Stomach smooth muscle (tissue), 2 donors: Measurements from ENCODE around the gene NF1.
"Not testable (repeated sequence)": the region's sequence is repeated elsewhere in the genome, so short reads cannot be mapped to it uniquely, and the experiment has no call there.

Source experiments
- H3K27ac ChIP-seq: one replicate; pipeline ENCODE4 v1.7.0; 2013; ENCODE audit warnings: mild to moderate bottlenecking, low read length, inconsistent platforms
- H3K27me3 ChIP-seq, 2 donors: one replicate each; pipeline ENCODE4 v1.7.0; 2013; ENCODE audit warnings: low read length in 2 of 2; ENCODE audit not compliant: insufficient read depth in 2 of 2, control insufficient read depth in 1 of 2
- H3K36me3 ChIP-seq, 2 donors: one replicate each; pipeline ENCODE4 v1.7.0; 2013; ENCODE audit warnings: low read length in 2 of 2; ENCODE audit not compliant: control insufficient read depth in 2 of 2, insufficient read depth in 2 of 2
- H3K4me1 ChIP-seq: one replicate; pipeline ENCODE4 v1.7.0; 2013; ENCODE audit warnings: low read length; ENCODE audit not compliant: control insufficient read depth, insufficient read depth
- H3K4me3 ChIP-seq, 2 donors: one replicate each; pipeline ENCODE4 v1.7.0; 2013; ENCODE audit warnings: low read length in 2 of 2
- H3K9ac ChIP-seq, 2 donors: one replicate each; pipeline ENCODE4 v1.7.0; 2013; ENCODE audit warnings: low read length in 2 of 2, mild to moderate bottlenecking in 1 of 2
- H3K9me3 ChIP-seq, 2 donors: one replicate each; pipeline ENCODE4 v1.7.0; 2013; ENCODE audit warnings: low read length in 2 of 2; ENCODE audit not compliant: control insufficient read depth in 2 of 2
- donor health status: healthy.
- donor health status: Pancreatic carcinoma.

The NF1 gene

DNA sequence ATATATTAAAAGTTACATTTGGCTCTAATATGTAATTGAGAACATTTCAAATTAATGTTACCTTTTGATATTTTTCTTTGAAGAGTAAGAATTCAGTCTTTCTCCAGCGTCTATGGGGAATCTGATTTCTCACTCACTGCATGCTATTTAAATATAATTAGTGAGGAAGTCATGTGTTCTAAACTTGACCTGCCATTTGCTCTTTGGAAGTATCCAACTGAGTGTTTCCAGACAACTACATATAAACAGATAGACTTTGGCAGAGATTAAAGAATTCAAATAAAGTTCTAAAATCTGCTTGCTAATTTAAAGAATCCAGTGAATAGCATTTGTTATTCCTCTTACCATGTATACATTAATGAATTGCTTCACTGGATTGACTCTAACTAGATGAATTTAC is 178.7 kb downstream of the NF1 start:
- Histone ChIP-seq H3K9ac (no peak overlapping the region), H3K9me3 (no peaks in the 10 kb centered on the region), H3K36me3 (peaks cover 7 to 17% of the 10 kb centered on the region in 2 donors), H3K27me3 (no peaks in the 10 kb centered on the region), H3K27ac (no peak overlapping the region), H3K4me3 (no peak overlapping the region), H3K4me1 (no peaks in the 10 kb centered on the region)

DNA sequence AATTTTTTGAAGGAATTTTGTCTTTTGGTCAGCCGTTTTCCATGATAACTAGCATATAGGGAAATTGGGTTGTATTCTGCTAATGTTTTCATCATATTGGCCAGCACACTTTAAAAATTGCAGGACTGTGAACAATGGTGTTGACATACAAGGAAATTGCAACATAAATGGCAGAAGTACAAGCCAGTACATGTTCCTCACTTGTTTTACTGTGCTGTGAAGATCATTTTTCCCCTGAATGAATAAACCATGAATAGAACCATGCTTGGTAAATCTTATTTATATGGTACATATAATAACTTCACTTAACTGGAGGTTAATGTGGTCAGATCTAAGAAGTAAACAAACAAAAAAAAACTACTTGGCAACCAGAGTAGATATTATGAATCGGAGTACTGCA is 179.5 kb downstream of the NF1 start:
- no peak overlapping the region for H3K9ac ChIP-seq
- no peak overlapping the region for H3K4me3 ChIP-seq
- no peak overlapping the region for H3K27ac ChIP-seq
- no peaks in the 10 kb centered on the region for H3K9me3 ChIP-seq
- H3K36me3 ChIP-seq, result peaks cover 7 to 17% of the 10 kb centered on the region in 2 donors
- H3K4me1 ChIP-seq, result no peaks in the 10 kb centered on the region
- H3K27me3 ChIP-seq, result no peaks in the 10 kb centered on the region

DNA sequence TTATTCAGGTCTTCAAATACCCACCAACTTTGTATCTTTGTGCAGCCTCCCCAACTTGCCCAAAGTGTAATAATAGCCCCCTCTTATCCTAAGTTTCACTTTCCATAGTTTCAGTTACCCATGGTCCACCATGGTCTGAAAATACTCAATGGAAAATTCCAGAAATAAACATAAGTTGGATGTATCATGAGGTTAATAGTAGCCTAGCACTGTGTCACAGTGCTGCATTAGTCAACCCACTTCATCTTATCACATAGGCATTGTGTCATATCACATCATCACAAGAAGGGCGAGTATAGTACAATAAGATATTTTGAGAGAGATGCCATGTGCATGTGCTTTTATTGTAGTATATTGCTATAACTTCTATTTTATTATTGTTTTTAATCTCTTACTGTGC is 180.3 kb downstream of the NF1 start:
- H3K9me3 ChIP-seq, result no peaks in the 10 kb centered on the region
- no peaks in the 10 kb centered on the region for H3K4me1 ChIP-seq
- H3K4me3 ChIP-seq, result no peak overlapping the region
- peaks cover 7 to 13% of the 10 kb centered on the region in 2 donors for H3K36me3 ChIP-seq
- H3K27me3 ChIP-seq, result no peaks in the 10 kb centered on the region
- no peak overlapping the region for H3K27ac ChIP-seq
- no peak overlapping the region for H3K9ac ChIP-seq

DNA sequence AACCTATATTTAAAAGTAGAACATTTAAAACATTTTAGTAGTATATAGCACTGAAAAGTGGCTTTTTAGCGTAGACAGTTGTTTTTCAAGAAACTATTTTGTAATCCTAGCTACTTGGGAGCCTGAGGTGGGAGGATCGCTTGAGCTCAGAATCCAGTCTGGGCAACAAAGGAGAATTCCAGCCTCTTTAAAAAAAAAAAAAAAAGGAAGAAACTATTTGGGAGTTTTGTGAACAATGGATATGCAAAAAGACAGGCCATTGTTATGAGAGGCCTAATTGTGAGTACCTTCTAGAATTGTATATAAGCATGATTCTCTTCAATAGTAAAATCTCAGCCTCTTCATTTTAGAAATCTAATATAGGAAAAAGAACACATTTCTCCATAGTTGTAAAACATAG is 184.6 kb downstream of the NF1 start:
- Histone ChIP-seq H3K4me3 (no peak overlapping the region), H3K36me3 (peaks cover 10 to 13% of the 10 kb centered on the region in 2 donors), H3K27me3 (no peaks in the 10 kb centered on the region), H3K27ac (no peak overlapping the region), H3K9ac (no peak overlapping the region), H3K4me1 (no peaks in the 10 kb centered on the region), H3K9me3 (no peaks in the 10 kb centered on the region)

DNA sequence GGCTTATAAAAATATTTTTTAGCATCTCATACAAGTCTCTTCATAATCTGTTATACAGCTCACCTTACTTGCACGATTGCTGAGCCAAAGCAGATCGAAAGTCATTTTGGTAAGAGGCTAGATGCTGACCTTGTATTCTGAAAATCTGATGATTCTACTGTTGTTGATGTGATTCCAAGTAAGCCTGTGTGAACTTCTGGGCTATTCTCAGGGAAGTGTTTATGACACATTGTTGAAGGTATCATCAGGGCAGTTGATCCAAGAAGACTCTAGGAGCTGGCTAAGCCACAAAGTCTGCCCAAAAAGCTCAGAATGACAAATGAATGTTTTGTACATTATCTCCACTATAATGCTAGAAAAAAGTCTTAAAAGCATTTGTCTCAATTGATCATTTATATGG is 186.3 kb downstream of the NF1 start:
- Histone ChIP-seq H3K4me3 (no peak overlapping the region), H3K27ac (no peak overlapping the region), H3K9me3 (no peaks in the 10 kb centered on the region), H3K9ac (no peak overlapping the region), H3K36me3 (peaks cover 10% of the 10 kb centered on the region in 2 donors), H3K4me1 (no peaks in the 10 kb centered on the region), H3K27me3 (no peaks in the 10 kb centered on the region)

DNA sequence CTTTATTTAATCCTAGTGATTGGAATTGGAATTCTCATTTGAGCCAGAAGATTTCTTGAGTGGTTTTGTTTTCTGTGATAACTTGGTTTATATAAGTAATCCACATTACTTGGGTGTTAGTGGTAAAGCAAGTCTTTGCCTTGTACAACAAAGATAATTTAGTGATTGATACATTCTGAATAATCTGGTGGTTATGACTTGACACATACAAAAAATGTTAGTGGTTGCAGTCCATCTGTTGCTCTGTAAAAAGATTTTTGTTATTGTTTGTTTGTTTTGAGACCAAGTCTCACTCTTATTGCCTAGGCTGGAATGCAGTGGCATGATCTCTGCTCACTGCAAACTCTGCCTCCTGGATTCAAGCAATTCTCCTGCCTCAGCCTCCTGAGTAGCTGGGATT is 189.1 kb downstream of the NF1 start:
- no peak overlapping the region for H3K4me3 ChIP-seq
- H3K9ac ChIP-seq, result no peak overlapping the region

DNA sequence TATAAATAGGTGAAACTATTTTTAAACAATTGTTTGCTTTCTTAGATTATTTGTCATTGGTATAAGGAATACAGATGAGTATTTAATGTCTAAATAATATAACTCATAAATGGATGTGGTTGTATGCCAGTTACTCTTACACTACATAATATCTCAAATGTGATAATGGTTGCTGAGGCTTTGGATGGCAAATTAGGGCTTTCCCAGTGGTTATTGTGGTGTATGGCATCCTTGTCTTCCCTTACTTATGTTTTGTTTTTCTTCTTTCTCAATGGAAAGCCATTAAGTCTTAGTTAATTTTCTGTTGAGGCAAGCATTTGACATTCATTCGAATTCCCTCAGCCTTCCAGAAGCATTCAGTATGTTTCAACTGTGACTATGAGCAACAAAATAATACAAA is 191.8 kb downstream of the NF1 start:
- Histone ChIP-seq H3K27ac (no peak overlapping the region), H3K36me3 (no peaks in the 10 kb centered on the region)

More for the DNA sequence above, 189.1 kb downstream of the NF1 start:
- Histone ChIP-seq H3K27ac (no peak overlapping the region), H3K36me3 (peaks cover 0 to 3% of the 10 kb centered on the region in 2 donors), H3K27me3 (no peaks in the 10 kb centered on the region), H3K4me1 (no peaks in the 10 kb centered on the region), H3K9me3 (no peaks in the 10 kb centered on the region)

DNA sequence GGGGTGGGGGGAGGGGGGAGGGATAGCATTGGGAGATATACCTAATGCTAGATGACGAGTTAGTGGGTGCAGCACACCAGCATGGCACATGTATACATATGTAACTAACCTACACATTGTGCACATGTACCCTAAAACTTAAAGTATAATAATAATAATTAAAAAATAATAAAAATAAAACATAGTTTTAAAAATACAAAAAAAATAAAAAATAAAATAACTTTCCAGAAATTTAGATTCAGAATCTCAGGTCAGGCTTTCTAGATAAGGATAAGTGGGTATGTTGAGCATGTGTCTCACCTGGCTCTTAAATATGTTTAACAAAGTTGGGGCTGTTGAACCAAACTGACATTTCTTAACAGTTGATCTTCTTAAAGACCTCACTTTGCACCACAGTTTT is 193.2 kb downstream of the NF1 start:
- H3K9me3 ChIP-seq, H3K9ac ChIP-seq, H3K27me3 ChIP-seq, H3K36me3 ChIP-seq, H3K27ac ChIP-seq, H3K4me1 ChIP-seq, H3K4me3 ChIP-seq: not testable (repeated sequence)

More for the DNA sequence above, 191.8 kb downstream of the NF1 start:
- H3K9ac ChIP-seq, result no peak overlapping the region
- H3K4me3 ChIP-seq, result no peak overlapping the region
- H3K4me1 ChIP-seq, result no peaks in the 10 kb centered on the region
- H3K27me3 ChIP-seq, result no peaks in the 10 kb centered on the region
- no peaks in the 10 kb centered on the region for H3K9me3 ChIP-seq

DNA sequence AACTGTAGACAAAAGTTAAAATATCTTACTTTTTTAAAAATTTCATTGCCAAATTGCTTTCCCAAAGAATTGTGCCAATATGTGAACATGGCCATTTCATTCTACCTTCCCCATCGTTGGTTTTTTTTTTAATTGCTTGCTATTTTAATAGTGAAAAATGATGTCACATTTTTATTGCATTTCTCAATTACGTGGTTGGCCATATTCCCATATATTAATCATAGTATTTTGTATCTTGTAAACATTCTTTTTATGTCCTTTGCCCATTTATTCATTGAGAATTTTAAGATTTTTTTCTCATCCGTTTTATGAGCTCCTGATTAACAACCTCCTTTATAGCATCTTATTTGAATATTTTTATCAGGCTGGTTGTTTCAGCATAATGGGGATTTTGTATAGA is 195.0 kb downstream of the NF1 start:
- Histone ChIP-seq H3K27ac (no peak overlapping the region), H3K4me3 (no peak overlapping the region), H3K36me3 (no peaks in the 10 kb centered on the region), H3K27me3 (no peaks in the 10 kb centered on the region), H3K4me1 (no peaks in the 10 kb centered on the region), H3K9me3 (no peaks in the 10 kb centered on the region), H3K9ac (no peak overlapping the region)

DNA sequence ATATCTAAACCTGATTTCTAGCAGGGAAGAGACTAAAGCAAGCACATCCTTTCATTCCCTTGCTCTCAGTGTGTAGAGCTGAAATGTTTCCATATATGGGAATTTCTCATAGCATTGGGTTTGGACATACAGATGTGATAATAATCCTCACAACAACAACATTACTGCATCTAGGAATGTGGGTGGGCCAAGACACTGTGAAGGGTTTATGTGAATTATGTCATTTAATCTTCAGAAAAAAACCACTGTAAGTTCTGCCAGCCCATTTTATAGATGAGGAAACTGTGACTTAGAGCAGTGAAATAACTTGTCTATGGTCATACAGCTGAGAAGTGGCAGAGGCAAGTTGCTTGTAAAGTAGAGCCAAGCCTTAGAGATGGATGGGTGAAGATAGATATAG is 197.0 kb downstream of the NF1 start:
- no peaks in the 10 kb centered on the region for H3K27me3 ChIP-seq

DNA sequence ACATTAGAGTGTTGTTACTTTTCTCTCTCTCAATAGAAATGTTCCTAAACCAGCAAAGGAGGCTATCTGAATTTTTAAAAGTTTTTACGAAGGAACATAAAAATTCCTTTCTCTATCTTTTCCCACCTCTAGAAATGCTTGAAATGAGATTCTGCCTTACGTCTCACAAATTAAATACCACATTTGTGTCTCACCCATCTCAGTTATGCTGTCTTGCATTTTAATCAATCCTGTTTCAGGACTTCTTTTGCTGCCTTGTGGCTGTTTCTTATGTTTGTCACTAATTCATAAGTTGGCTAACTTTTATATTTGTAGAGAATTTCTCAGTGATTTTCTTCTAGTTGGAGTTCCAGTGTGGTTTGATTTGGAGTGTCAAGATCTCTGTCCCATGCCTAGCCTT is 198.8 kb downstream of the NF1 start:
- no peak overlapping the region for H3K27ac ChIP-seq
- H3K9me3 ChIP-seq, result no peaks in the 10 kb centered on the region
- no peaks in the 10 kb centered on the region for H3K27me3 ChIP-seq
- no peak overlapping the region for H3K4me3 ChIP-seq
- no peaks in the 10 kb centered on the region for H3K4me1 ChIP-seq
- H3K9ac ChIP-seq, result no peak overlapping the region
- no peaks in the 10 kb centered on the region for H3K36me3 ChIP-seq

More for the DNA sequence above, 197.0 kb downstream of the NF1 start:
- Histone ChIP-seq H3K9me3 (no peaks in the 10 kb centered on the region), H3K4me3 (no peak overlapping the region), H3K9ac (no peak overlapping the region), H3K27ac (no peak overlapping the region), H3K4me1 (no peaks in the 10 kb centered on the region), H3K36me3 (no peaks in the 10 kb centered on the region)
